NCI-H748 treated with DMSO at 0.1 percent for 48 hours (cell line): ENCODE measurements around the gene KNG1.
"Not testable (repeated sequence)": the region's sequence is repeated elsewhere in the genome, so short reads cannot be mapped to it uniquely, and the experiment has no call there.

Source experiments
- DNase-seq: peaks from one replicate; lab custom pipeline; 2025; lab: John Stamatoyannopoulos, UW

KNG1 gene

DNA sequence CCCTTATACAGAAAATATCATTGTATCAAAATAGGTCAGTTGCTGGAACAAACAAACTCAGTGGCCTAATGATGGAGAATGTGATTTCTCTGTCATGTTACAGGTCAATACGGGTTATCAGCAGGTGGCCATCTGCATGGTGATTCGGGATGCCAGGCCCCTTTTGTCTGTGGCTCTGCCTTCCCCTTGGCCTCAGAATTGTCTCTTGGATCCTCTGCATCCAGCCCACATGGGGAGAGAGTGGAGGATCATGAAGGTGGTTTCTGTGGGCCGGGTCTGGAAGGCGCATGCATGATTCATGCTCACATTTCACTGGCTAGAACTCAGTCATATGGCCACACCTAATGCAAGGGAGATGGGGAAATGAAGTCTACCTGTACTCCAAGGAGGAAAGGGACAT is 6.5 kb upstream of the KNG1 start:
- DNase-seq: not testable (repeated sequence)

DNA sequence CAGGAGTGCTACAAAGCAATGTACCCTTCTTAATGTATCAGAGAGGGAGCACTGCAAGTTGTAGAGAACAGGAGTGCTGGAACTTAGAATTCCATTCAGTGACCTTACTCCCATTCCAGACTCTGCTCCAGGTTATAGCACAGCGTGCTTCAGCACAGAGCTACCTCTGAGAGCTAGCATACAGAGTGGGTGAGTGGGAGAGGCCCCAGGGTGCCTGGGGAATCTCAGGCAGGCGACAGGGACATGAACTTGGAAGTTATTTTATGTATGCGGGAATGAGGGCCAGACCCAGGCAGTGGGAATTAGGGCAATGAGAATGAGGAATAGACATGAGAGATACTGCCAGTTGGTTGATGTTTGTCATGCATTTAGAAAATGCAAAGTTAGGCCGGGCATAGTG is 3.7 kb upstream of the KNG1 start:
- no peak for DNase-seq

DNA sequence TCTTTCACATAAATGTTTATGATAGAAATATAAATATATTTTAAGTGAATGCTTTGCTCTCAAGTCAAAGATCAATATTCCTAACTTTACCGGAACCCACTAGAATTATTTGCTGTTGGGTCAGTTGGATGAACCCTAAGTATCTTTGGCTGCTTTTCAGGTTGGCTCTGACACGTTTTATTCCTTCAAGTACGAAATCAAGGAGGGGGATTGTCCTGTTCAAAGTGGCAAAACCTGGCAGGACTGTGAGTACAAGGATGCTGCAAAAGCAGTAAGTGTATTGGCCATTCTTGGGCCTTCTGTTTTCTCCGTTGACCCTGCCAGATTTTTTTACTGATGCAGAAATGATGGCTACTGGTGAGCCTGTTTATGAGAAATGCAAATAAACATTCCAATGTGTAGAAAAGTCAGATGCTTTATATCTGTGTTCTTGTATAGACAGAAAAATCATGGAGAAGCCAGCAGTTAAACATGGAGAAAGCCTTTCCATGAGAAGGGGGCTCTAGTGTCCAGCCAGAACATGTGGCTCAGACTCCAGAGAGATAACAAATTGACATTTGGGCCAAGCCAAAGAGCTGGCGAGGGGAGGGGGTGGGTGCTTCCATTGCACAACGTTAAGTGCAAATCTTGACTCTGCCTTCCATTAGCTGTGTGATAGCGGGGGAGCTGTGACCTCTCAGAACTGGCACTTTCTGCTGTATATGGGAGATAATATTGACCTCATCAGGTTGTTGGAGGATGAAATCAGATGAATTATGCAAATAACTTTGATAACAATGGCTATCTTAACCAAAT is 3.0 kb downstream of the KNG1 start:
- DNase-seq: no peak

DNA sequence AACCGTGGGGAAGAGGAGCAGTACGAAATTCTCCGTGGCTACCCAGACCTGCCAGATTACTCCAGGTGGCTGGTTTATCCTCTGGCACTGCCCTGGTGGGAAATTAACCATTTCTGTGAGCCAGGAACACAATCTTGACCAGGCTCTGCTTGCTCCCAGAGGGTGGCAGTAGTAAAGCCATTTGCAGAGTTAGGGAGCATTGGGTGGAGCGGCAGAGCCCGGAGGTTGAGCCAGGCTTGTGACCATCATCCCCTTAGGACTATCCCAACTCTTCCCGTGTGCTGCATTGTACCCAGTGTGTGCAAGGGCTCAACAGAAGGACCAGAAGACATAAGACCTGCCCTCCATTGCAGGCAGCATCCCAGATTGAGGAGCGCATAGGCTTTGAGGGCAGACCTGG is 5.3 kb downstream of the KNG1 start:
- DNase-seq: no peak

DNA sequence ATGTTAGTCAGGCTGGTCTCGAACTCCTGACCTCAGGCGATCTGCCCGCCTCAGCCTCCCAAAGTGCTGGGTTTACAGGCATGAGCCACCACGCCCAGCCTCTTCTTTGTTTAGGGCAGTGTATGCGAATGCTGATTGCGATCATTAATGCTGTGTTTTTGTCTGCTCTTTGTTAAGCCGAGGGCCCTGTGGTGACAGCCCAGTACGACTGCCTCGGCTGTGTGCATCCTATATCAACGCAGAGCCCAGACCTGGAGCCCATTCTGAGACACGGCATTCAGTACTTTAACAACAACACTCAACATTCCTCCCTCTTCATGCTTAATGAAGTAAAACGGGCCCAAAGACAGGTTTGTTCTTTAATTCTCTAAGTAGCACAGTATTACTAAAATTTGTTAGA is 7.8 kb downstream of the KNG1 start:
- no peak for DNase-seq

DNA sequence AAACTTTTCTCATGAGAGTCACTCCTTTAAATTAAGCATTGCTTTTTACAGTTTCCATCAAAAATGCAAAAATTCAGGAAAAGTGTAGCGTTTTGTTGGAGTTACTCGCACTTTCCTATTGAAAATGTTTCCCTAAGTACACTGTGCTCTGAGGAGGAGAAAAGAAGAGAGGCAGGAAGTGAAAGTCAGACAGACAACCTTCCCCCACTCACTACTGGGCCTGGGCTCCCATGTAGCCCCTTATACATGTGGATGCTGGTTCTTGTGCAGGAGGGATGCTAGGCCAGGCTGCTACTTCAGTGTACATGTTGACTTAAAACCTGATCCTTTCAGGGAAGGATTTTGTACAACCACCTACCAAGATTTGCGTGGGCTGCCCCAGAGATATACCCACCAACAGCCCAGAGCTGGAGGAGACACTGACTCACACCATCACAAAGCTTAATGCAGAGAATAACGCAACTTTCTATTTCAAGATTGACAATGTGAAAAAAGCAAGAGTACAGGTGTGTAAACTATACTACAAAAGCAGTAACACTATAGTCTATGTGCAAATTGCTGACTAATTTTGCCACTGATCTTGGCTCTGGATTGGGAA is 15.1 kb downstream of the KNG1 start:
- DNase-seq: no peak

DNA sequence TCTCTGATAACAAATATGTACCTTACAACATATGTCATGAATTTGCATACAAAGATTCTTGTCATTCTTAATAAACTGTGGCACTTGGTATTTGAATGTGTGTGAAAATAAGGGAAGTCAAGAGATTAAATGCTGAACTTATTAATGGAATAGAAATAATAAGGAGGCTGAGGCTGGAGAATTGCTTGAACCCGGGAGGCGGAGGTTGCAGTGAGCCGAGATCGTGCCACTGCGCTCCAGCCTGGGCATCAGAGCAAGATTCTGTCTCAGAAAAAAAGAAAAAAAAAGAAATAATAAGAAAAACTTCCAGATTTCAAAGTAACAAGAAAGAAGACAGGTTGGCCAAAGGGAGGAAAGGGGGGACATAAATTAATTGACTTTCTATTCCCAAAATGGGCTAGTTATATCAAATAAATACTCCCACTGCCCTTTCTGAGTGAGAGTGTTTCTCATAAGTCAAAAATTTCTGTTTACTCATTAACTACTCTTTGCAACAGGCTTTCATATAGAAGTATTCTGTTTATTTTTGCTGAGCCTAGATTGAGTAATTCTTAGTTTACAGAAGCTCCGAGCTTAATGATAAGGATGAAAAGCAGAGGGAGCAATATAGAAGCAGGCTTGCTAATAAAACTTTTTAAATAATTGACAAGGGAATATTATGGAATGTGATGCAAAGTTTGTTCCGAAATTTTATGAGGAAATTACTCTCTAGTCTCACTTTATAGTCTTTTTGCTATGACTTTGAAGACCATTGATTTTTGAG is 25.6 kb downstream of the KNG1 start:
- no peak for DNase-seq

DNA sequence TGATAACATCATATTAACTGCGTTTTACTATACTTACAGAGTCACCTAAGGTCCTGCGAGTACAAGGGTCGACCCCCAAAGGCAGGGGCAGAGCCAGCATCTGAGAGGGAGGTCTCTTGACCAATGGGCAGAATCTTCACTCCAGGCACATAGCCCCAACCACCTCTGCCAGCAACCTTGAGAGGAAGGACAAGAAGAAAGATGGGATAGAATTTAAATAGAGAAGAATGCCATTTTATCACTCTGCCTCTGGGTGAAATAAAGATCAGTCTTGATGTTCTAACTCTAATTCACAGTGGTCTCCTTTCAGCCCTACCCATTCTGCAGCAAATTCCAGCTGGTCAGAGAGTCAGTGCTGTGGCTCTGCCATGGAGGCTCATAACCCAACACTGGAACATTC is 26.5 kb downstream of the KNG1 start:
- no peak for DNase-seq

DNA sequence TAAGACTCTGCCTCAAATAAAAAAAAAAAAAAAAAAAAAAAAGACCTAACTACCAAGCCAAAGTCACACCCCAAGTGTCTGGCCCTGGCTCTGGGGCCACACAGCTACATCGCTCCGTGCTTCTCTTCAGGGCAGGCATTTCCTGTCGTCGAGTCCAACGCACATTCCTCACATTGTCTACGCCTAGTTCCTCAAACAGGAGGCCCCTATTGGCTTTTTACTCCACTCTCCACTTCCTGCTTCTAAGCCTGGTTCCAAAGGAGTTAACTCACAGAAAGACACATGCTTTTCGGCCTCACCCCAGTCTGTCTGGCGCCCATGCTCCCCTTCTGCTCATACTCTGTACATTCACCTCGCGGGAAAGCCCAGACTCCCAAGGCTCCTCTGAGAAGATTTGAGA is 28.8 kb downstream of the KNG1 start:
- DNase-seq: no peak

DNA sequence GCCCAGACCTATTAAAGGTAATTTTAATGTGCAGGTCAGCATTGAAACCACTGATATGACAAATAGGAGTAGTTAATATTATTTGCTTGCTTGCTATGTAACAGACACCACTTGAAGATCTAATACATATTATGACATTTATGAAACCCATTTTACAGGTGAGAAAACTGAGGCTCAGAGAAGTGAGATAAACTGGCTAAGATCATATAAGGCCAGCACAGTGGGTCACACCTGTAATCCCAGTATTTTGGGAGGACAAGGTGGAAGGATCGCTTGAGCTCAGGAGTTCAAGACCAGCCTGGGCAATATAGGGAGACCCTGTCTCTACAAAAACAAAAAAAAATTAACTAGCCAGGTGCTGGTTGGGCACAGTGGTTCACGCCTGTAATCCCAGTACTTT is 33.2 kb downstream of the KNG1 start:
- no peak for DNase-seq

DNA sequence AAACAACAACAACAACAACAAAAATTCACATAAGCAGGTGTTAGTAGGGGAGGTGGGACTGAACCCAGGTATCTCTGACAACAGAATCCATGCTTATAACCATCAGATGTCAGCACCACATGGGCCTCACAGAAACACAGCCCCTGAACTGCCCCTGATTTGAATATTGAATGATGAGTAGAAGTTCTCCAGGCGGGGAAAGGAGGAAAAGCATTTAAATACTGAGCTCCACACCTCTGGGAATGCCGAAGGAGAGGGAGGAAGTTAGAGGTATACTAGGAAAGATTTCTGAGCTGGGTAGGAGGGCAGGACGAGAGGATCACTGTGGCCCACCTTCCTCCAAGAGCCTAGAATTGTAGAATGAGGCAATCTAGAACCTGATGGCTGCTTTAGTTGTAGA is 34.3 kb downstream of the KNG1 start:
- DNase-seq: no peak

DNA sequence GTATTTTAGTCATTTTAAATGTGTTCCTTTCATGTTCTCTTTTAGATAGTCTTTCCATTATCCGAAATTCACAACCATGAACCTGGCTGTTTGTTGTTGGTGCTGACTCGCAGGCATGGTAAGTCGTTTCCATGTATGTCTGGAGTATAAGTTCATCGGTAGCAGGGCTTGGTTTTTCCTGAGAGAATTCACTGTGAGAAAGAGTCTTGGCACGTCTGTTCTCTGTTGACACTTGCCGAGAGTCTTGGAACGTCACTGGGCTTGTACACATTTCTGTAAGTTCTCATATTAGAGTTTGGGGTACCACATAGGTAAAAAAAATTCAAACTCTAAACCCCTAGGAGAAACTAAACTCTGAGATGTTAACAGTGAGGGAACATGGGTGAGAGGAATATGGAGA is 36.8 kb downstream of the KNG1 start:
- no peak for DNase-seq

DNA sequence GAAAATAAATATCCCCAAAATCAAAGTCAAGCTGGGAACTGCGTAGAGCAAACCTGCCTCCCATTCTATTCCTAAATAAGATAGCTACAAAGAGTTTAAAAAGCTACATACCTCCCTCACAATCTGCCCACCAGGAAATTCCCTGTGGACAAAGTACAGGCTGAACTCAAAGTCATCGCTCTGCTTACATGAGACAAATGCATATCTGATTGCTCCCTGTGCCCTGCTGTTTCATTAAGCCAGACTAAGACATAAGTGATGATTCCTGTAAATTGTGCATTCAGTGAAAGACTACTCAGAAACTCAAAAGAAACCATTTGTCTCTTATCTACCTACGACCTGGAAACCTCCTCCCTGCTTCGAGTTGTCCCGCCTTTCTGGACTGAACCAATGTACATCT is 37.7 kb downstream of the KNG1 start:
- no peak for DNase-seq

DNA sequence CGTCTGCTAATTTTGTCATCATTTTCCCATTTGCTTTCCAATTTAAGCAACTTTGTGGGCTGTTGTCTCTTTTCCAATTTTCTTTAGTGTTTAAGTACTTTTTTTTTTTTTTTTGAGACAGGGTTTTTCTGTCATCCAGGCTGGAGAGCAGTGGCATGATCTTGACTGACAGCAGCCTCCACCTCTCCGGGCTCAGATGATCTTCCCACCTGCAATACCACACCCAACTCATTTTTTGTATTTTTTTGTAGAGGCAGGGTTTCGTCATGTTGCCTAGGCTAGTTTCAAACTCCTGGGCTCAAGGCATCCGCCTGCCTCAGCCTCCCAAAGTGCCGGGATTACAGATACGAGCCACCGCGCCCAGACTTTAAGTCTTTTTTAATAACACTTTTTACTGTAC is 40.1 kb downstream of the KNG1 start:
- DNase-seq: no peak

DNA sequence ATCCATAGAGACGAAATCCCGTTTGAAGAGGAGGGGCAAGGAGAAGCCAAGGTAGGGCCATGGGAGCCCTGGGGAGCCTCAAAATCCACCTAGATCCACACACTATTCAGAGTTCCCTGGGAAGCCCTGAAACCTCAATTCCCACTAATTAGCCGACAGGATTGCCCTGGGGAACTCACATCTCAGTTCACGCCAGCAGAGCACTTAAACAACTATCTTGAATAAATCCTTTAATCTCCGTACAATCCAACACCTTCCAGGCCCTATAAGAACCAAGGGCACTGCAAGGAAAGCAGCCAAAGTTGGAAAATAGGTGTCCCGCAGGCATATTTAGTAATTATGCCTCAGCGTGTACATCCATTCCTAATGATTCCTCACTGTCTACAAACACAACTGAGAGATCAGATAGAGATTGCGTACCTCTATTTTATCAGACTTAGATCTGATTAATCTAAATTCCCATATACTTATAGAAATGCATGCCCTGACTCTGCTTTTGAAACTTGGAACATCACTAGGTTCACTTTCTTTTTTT is 40.6 kb downstream of the KNG1 start:
- no peak for DNase-seq

DNA sequence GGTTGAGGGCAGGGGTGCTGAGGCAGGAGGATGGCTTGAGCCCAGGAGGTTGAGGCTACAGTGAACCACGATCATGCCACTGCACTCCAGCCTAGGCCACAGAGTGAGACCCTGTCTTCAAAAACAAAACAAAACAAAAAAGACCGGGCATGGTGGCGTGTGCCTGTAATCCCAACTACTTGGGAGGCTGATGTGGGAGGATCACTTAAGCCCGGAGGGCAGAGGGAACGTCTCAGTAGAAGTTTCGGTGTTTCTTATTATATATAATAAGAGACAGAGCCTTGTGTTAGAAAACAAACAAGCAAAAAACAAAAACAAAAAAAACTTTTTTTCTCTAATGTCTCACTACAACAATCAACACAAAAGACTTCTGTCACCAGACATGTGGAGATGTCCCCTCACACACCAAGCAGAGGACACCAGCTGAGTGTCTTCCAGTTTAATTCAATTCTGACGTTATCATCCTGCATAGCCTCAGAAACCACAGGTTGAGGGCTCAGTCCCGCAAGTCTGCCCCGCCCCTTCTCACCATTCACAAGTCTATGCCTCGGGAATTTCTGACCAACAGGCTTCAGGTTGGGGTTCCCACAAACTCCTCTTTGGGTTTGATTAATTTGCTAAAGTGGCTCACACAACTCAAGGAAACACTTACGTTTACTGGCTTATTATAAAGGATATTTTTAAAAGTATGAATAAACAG is 42.2 kb downstream of the KNG1 start:
- DNase-seq: no peak

DNA sequence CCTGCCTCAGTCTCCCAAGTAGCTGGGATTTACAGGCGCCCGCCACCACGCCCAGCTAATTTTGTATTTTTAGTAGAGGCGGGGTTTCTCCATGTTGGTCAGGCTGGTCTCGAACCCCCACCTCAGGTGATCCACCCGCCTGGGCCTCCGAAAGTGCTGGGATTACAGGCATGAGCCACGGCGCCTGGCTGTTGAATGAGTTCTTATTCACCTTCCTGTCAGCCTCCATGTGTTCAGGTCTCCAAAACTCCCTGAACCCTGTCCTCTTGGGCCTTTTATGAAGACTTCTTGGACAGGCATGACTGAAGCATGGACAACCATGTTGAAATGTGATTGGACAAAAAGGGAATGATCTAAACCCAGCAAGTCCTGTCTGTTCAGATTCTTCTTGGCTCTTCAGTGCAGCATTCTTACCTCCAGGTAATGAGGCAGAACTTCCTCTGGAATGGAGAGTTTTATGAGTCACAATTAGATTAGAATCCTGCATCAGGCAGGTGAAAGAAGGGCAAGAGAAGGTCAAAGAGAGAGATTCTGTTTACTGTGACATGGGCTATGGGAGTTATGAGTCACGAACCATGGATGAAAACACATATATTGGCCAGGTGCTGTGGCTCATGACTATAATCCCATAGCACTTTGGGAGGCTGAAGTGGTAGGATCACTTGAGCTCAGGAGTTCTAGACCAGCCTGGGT is 43.1 kb downstream of the KNG1 start:
- no peak for DNase-seq

DNA sequence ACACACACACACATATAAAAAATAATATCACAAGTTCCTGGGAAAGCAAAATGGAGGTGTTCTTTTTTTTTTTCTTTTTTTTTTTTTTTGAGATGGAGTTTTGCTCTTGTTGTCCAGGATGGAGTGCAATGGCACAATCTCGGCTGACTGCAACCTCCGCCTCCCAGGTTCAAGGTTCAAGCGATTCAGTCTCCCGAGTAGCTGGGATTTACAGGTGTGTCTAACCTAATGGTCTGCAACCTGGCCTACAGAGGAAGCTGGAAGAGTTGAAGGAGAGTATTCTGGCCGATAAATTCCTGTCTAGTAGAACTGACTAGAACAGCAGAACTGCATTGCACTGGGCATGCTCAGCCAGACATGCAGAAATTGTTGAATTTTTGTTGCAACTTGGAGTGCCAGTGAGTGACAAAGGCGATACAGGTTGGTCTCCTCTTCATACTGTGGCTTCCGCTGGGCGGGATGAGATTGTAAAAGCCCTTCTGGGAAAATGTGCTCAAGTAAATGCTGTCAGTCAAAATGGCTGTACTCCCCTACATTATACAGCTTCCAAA is 43.8 kb downstream of the KNG1 start:
- no peak for DNase-seq

DNA sequence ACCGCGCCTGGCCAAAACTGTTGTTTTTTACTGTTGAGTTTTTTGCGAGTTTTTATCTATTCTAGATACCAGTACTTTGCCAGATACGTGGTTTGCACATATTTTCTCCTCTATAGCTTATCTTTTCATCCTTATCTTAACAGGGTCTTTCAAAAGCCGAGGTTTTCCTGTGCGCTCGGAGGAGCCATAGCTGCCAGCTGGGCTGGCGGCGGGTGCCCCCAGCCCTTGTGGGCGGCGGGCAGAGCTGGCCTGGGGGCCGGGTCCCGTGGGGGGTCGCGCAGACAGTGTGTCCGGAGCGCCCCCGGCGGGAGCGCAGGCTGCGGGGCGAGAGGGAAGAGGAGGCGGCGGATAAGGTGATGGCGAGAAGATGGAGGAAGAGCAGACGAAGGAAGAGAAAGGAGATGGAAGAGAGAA is 55.1 kb downstream of the KNG1 start:
- no peak for DNase-seq

DNA sequence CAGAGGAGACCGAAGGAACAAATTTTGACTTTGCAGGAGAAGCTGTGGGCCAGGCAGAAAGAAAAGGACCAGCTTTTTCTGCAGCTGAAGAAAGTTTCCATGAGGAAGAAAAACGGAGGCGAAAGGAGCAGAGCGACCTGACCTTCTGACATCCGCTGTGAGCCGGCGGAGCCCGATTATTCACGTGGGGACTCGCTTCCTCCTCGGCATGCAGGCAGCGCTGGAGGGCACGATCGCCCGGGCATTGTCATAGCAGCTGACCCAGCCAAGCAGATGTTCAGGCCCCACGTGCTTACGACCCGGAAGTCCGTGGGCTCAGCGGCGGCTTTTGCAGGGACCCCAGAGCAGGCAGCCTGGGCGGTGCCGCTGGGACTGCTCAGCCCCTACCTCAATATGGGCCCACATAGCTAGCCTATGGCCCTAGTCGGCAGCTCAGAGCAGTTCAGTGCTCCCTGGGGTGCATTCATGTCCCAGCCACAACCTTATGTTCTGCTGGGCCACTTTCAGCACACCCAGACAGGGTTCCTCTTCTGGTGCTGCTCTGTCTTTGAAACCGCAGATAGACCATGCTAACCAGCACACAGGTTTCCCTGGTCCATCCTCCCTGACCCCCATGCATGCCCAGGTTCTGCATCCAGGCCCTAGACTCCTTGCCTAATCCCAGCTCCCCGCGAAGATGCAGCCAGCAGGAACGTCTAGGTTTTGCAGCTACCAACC is 55.7 kb downstream of the KNG1 start:
- DNase-seq: no peak

DNA sequence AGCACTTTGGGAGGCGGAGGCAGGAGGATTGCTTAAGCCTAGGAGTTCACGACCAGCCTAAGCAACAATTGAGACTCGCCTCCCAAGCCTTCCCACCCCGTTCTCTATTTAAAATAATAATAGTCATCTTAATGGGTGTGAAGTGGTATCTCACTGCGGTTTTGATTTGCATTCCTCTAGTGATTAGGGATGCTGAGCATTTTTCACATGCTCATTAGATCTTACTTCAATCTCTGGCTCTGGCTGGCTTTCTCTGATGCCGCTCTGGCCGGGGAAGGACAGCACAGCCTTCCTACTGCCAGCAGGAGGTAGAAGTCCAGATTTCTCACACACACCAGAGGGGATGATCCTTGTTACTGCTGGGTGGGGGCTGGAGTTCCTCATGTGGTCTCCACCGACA is 58.8 kb downstream of the KNG1 start:
- DNase-seq: no peak
